GM23338 (cell line): Measurements from ENCODE around the gene FAT1.

ENCODE experiments used
- EZH2 ChIP-seq: fragments of 200-600 bp; sonication (generic); IDR thresholded peaks from one replicate; pipeline ENCODE4 v1.8.0; 2017; ENCODE audit warnings: antibody characterized with exemption, mild to moderate bottlenecking, low read depth; ENCODE audit not compliant: unreplicated experiment
- POLR2AphosphoS5 ChIP-seq: IDR thresholded peaks from 2 replicates; pipeline ENCODE4 v1.6.1; 2016; ENCODE audit warnings: antibody characterized with exemption, low read depth
- REST ChIP-seq: IDR thresholded peaks from one replicate; pipeline ENCODE4 v1.6.1; 2018; ENCODE audit warnings: antibody characterized with exemption; ENCODE audit not compliant: unreplicated experiment
- TF ChIP-seq, protein P1 (sequence below), 2 experiments: fragments of 200-600 bp in 1 of 2; sonication (generic) in 1 of 2; conservative IDR thresholded peaks; 2 replicates each; pipeline versions ENCODE4 v1.5.1 to v1.6.1; 2016 to 2017; ENCODE audit warnings: antibody characterized with exemption in 2 of 2, low read depth in 2 of 2, mild to moderate bottlenecking in 2 of 2, moderate library complexity in 1 of 2

GRCh38 chr4:186739317-186739716, 15.7 kb upstream of the FAT1 start:
- TF ChIP-seq REST (no peak), EZH2 (no peak), POLR2AphosphoS5 (no peak)
- TF ChIP-seq, protein P1, sequence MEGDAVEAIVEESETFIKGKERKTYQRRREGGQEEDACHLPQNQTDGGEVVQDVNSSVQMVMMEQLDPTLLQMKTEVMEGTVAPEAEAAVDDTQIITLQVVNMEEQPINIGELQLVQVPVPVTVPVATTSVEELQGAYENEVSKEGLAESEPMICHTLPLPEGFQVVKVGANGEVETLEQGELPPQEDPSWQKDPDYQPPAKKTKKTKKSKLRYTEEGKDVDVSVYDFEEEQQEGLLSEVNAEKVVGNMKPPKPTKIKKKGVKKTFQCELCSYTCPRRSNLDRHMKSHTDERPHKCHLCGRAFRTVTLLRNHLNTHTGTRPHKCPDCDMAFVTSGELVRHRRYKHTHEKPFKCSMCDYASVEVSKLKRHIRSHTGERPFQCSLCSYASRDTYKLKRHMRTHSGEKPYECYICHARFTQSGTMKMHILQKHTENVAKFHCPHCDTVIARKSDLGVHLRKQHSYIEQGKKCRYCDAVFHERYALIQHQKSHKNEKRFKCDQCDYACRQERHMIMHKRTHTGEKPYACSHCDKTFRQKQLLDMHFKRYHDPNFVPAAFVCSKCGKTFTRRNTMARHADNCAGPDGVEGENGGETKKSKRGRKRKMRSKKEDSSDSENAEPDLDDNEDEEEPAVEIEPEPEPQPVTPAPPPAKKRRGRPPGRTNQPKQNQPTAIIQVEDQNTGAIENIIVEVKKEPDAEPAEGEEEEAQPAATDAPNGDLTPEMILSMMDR (conservative IDR thresholded peaks at IDR 0.05; ENCODE audit: low read depth in 2 of 2), result no peak
